ENCODE data around the gene ANKH.

DNA sequence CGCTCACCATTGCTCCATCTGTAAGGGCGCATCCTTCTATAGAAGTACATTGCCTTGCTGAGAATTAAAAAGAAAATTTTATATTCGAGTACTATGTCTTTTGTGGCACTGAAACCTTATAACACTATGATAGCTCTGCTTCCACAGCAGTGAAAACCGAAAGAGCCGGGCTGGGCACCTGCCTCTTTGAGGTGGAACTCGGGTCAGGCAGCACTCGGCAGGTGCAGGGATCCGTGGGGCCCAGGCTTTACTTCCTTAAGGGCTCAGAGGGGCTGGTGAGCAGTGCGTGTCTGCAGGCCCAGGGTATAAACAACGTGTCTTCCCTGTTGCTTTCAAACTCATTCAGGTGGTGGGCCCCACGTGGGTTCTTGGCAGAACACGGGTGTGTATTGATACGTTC is 137.2 kb downstream of the ANKH start:
- TF ChIP-seq TAF1 (IDR thresholded peaks at IDR 0.05; ENCODE audit: low read depth): no peak
- no peak for TF ChIP-seq TCF12 (IDR thresholded peaks at IDR 0.05; ENCODE audit: low read depth)
- TF ChIP-seq EGR1 (IDR thresholded peaks at IDR 0.05): no peak
- no peak for TF ChIP-seq YY1 (IDR thresholded peaks at IDR 0.05; ENCODE audit: low read depth)

Measured in Ishikawa (cell line).